SU-DHL-6 (cell line): ENCODE measurements around the gene NDC80.

Experiments
- H2AFZ ChIP-seq: fragments of 200-600 bp; sonication (generic); 2 replicates; pipeline ENCODE4 v1.6.1; 2014; ENCODE audit warnings: low read depth, mild to moderate bottlenecking, moderate library complexity, mixed read lengths, antibody characterized with exemption, low read length; ENCODE audit not compliant: severe bottlenecking
- H3F3A ChIP-seq: fragments of 200-600 bp; shearing (Covaris generic); 2 replicates; pipeline ENCODE4 v1.6.0; 2016; ENCODE audit warnings: antibody characterized with exemption, mild to moderate bottlenecking; ENCODE audit not compliant: insufficient read depth
- H3K27ac ChIP-seq: fragments of 200-600 bp; sonication (generic); 2 replicates; pipeline ENCODE4 v1.5.1; 2016; ENCODE audit warnings: low read depth, mild to moderate bottlenecking, low read length, moderate library complexity, mixed read lengths
- H3K27me3 ChIP-seq: fragments of 200-600 bp; sonication (generic), shearing (Covaris generic); 2 replicates; pipeline ENCODE4 v1.6.0; 2014; ENCODE audit warnings: mild to moderate bottlenecking, low read length
- H3K36me3 ChIP-seq: fragments of 200-600 bp; sonication (generic); 2 replicates; pipeline ENCODE4 v1.6.1; 2014; ENCODE audit warnings: mild to moderate bottlenecking, low read length, mixed read lengths
- H3K4me2 ChIP-seq: fragments of 300-600, 200-600 bp; shearing (Covaris generic), sonication (generic); 2 replicates; pipeline ENCODE4 v1.6.0; 2014; ENCODE audit warnings: low read length, low read depth, mild to moderate bottlenecking; ENCODE audit not compliant: poor library complexity, severe bottlenecking
- H3K4me3 ChIP-seq: fragments of 200-600 bp; sonication (generic); 2 replicates; pipeline ENCODE4 v1.5.1; 2014; ENCODE audit warnings: antibody characterized with exemption, low read length, mild to moderate bottlenecking, mixed read lengths; ENCODE audit not compliant: insufficient read depth, poor library complexity, severe bottlenecking
- H3K79me2 ChIP-seq: fragments of 200-600 bp; sonication (generic); 2 replicates; pipeline ENCODE4 v1.6.1; 2014; ENCODE audit warnings: mild to moderate bottlenecking, low read length, moderate library complexity; ENCODE audit not compliant: insufficient read depth
- H3K9ac ChIP-seq: fragments of 200-600 bp; sonication (generic); 2 replicates; pipeline ENCODE4 v1.7.0; 2014; ENCODE audit warnings: mild to moderate bottlenecking, low read length
- H3K9me2 ChIP-seq: fragments of 200-600 bp; sonication (generic); replicated peaks from 2 replicates; pipeline ENCODE4 v1.6.1; 2014; ENCODE audit warnings: low read length; ENCODE audit not compliant: insufficient read depth
- H3K9me3 ChIP-seq: fragments of 200-600 bp; sonication (generic); 2 replicates; pipeline ENCODE4 v1.6.1; 2014; ENCODE audit warnings: low read length, mixed read lengths; ENCODE audit not compliant: insufficient read depth
- H4K20me1 ChIP-seq: fragments of 200-600 bp; sonication (generic); 2 replicates; pipeline ENCODE4 v1.6.1; 2014; ENCODE audit warnings: low read depth, mild to moderate bottlenecking, antibody characterized with exemption, low read length, moderate library complexity, mixed read lengths
- CTCF ChIP-seq: fragments of 200-600 bp; sonication (generic); IDR thresholded peaks from one replicate; pipeline ENCODE4 v1.5.1; 2017; ENCODE audit warnings: antibody characterized with exemption, mild to moderate bottlenecking, low read length, moderate library complexity; ENCODE audit not compliant: insufficient read depth, poor library complexity, severe bottlenecking
- EZH2phosphoT487 ChIP-seq: fragments of 200-600 bp; sonication (generic), shearing (Covaris generic); conservative IDR thresholded peaks from 2 replicates; pipeline ENCODE4 v1.6.1; 2018; ENCODE audit warnings: mild to moderate bottlenecking, antibody characterized with exemption, low read length, moderate library complexity, mixed read lengths

Gene NDC80

GRCh38 chr18:2651981-2652380 is 80.6 kb downstream of the NDC80 start:
- H2AFZ ChIP-seq = no peak overlapping the region
- H3K9me3 ChIP-seq = no peaks in the 10 kb centered on the region
- H3K4me2 ChIP-seq = no peak overlapping the region
- H3K27ac ChIP-seq = no peak overlapping the region
- TF ChIP-seq EZH2phosphoT487 (no peak), CTCF (no peak)
- H3K27me3 ChIP-seq = no peaks in the 10 kb centered on the region
- H3K9ac ChIP-seq = no peak overlapping the region
- no peaks in the 10 kb centered on the region for H4K20me1 ChIP-seq
- H3K9me2 ChIP-seq = no peaks in the 10 kb centered on the region
- peaks cover 8% of the 10 kb centered on the region; the same call in 1 of the 2 replicates for H3F3A ChIP-seq
- no peaks in the 10 kb centered on the region for H3K36me3 ChIP-seq
- H3K79me2 ChIP-seq = peaks cover 11% of the 10 kb centered on the region
- no peak overlapping the region for H3K4me3 ChIP-seq

GRCh38 chr18:2653467-2653866 is 82.1 kb downstream of the NDC80 start:
- Histone ChIP-seq H3K4me2 (no peak overlapping the region), H3K9me3 (no peaks in the 10 kb centered on the region), H3K79me2 (peaks cover 26% of the 10 kb centered on the region), H2AFZ (no peak overlapping the region), H3K4me3 (no peak overlapping the region), H4K20me1 (peaks cover 9% of the 10 kb centered on the region), H3F3A (peaks cover 8% of the 10 kb centered on the region; the same call in 1 of the 2 replicates), H3K9ac (no peak overlapping the region), H3K36me3 (no peaks in the 10 kb centered on the region), H3K27ac (no peak overlapping the region), H3K27me3 (no peaks in the 10 kb centered on the region), H3K9me2 (no peaks in the 10 kb centered on the region)
- TF ChIP-seq EZH2phosphoT487 = no peak
- TF ChIP-seq CTCF = no peak

GRCh38 chr18:2654169-2654927 is 83.0 kb downstream of the NDC80 start:
- peak overlapping the region; percentile 92 for H2AFZ ChIP-seq
- H3F3A ChIP-seq = peaks cover 8% of the 10 kb centered on the region; the same call in 1 of the 2 replicates
- no peaks in the 10 kb centered on the region for H3K27me3 ChIP-seq
- H3K9ac ChIP-seq = peak overlapping the region; percentile 95
- no peaks in the 10 kb centered on the region for H3K9me3 ChIP-seq
- H3K4me2 ChIP-seq = peak overlapping the region; percentile 67
- TF ChIP-seq CTCF = no peak
- TF ChIP-seq EZH2phosphoT487 = no peak
- H4K20me1 ChIP-seq = peaks cover 12% of the 10 kb centered on the region
- no peaks in the 10 kb centered on the region for H3K9me2 ChIP-seq
- 0 out of 2 replicates have a peak overlapping the region, but pooled peaks have one; percentile 84 for H3K27ac ChIP-seq
- peak overlapping the region; percentile 63 for H3K4me3 ChIP-seq
- H3K36me3 ChIP-seq = no peaks in the 10 kb centered on the region
- peaks cover 35% of the 10 kb centered on the region for H3K79me2 ChIP-seq
